ENCODE data around the gene ANKRD52. TPM values are rescaled to one million over a fixed set of nuclear protein-coding genes. Genes with fewer than 3 reads are reported as not detected.

Gene ANKRD52
- total and polyA plus RNA-seq, 4 donors: 5.4 to 13.6 (median 9.3) TPM

DNA sequence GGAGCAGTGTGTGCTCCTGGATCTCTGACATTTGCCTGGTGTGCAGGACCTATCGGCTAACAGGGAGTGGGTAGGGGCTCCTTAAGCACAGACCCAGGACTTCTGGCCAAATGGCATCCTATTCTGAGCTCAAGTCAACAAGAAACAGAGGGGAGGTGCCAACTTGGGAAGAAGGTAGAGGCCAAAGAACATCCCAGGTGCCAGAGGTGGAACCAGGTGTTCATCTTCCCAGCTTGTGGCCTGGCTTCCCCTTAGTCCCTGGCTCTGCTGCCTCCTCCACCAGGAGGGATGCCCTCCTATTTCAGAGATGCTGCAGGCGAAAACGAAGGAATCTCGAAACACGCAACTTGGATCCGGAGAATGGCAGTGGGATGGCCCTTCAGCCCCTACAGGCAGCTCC lies 22.1 kb downstream of the ANKRD52 start:
- H3K9ac ChIP-seq (ENCODE audit: low read depth in 1 of 2, low read length in 2 of 2): no peak overlapping the region
- no peaks in the 10 kb centered on the region for H3K27me3 ChIP-seq (ENCODE audit: control insufficient read depth in 4 of 4, insufficient read depth in 4 of 4, low read length in 3 of 4)
- no peak overlapping the region for H3K4me3 ChIP-seq (ENCODE audit: low read depth in 1 of 3, low read length in 3 of 3)
- TF ChIP-seq, protein P1, sequence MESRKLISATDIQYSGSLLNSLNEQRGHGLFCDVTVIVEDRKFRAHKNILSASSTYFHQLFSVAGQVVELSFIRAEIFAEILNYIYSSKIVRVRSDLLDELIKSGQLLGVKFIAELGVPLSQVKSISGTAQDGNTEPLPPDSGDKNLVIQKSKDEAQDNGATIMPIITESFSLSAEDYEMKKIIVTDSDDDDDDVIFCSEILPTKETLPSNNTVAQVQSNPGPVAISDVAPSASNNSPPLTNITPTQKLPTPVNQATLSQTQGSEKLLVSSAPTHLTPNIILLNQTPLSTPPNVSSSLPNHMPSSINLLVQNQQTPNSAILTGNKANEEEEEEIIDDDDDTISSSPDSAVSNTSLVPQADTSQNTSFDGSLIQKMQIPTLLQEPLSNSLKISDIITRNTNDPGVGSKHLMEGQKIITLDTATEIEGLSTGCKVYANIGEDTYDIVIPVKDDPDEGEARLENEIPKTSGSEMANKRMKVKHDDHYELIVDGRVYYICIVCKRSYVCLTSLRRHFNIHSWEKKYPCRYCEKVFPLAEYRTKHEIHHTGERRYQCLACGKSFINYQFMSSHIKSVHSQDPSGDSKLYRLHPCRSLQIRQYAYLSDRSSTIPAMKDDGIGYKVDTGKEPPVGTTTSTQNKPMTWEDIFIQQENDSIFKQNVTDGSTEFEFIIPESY (IDR thresholded peaks at IDR 0.05): no peak
- no peak for TF ChIP-seq HNF4A (conservative IDR thresholded peaks at IDR 0.05)
- no peak for TF ChIP-seq YY1 (IDR thresholded peaks at IDR 0.05)
- no peak for TF ChIP-seq NR2F2 (IDR thresholded peaks at IDR 0.05)
- TF ChIP-seq, protein P2, sequence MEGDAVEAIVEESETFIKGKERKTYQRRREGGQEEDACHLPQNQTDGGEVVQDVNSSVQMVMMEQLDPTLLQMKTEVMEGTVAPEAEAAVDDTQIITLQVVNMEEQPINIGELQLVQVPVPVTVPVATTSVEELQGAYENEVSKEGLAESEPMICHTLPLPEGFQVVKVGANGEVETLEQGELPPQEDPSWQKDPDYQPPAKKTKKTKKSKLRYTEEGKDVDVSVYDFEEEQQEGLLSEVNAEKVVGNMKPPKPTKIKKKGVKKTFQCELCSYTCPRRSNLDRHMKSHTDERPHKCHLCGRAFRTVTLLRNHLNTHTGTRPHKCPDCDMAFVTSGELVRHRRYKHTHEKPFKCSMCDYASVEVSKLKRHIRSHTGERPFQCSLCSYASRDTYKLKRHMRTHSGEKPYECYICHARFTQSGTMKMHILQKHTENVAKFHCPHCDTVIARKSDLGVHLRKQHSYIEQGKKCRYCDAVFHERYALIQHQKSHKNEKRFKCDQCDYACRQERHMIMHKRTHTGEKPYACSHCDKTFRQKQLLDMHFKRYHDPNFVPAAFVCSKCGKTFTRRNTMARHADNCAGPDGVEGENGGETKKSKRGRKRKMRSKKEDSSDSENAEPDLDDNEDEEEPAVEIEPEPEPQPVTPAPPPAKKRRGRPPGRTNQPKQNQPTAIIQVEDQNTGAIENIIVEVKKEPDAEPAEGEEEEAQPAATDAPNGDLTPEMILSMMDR (IDR thresholded peaks at IDR 0.05; ENCODE audit: low read depth, low read length, missing input control): no peak
- TF ChIP-seq, protein P3, sequence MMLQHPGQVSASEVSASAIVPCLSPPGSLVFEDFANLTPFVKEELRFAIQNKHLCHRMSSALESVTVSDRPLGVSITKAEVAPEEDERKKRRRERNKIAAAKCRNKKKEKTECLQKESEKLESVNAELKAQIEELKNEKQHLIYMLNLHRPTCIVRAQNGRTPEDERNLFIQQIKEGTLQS (IDR thresholded peaks at IDR 0.05): no peak
- TF ChIP-seq SP1 (IDR thresholded peaks at IDR 0.05): no peak
- no peak for TF ChIP-seq HNF4G (IDR thresholded peaks at IDR 0.05)
- TF ChIP-seq, protein P4, sequence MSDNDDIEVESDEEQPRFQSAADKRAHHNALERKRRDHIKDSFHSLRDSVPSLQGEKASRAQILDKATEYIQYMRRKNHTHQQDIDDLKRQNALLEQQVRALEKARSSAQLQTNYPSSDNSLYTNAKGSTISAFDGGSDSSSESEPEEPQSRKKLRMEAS (IDR thresholded peaks at IDR 0.05): no peak
- TF ChIP-seq RAD21 (IDR thresholded peaks at IDR 0.05): no peak
- no peak for TF ChIP-seq GABPA (IDR thresholded peaks at IDR 0.05 in 1 of 2, conservative IDR thresholded peaks at IDR 0.05 in 1 of 2)
- TF ChIP-seq, protein P5, sequence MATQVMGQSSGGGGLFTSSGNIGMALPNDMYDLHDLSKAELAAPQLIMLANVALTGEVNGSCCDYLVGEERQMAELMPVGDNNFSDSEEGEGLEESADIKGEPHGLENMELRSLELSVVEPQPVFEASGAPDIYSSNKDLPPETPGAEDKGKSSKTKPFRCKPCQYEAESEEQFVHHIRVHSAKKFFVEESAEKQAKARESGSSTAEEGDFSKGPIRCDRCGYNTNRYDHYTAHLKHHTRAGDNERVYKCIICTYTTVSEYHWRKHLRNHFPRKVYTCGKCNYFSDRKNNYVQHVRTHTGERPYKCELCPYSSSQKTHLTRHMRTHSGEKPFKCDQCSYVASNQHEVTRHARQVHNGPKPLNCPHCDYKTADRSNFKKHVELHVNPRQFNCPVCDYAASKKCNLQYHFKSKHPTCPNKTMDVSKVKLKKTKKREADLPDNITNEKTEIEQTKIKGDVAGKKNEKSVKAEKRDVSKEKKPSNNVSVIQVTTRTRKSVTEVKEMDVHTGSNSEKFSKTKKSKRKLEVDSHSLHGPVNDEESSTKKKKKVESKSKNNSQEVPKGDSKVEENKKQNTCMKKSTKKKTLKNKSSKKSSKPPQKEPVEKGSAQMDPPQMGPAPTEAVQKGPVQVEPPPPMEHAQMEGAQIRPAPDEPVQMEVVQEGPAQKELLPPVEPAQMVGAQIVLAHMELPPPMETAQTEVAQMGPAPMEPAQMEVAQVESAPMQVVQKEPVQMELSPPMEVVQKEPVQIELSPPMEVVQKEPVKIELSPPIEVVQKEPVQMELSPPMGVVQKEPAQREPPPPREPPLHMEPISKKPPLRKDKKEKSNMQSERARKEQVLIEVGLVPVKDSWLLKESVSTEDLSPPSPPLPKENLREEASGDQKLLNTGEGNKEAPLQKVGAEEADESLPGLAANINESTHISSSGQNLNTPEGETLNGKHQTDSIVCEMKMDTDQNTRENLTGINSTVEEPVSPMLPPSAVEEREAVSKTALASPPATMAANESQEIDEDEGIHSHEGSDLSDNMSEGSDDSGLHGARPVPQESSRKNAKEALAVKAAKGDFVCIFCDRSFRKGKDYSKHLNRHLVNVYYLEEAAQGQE (IDR thresholded peaks at IDR 0.05): no peak
- no peak for TF ChIP-seq FOXA2 (IDR thresholded peaks at IDR 0.05)
- no peak for TF ChIP-seq FOXA1 (IDR thresholded peaks at IDR 0.05)
- no peak for TF ChIP-seq JUND (IDR thresholded peaks at IDR 0.05)
- no peak for TF ChIP-seq TAF1 (conservative IDR thresholded peaks at IDR 0.05)
- no peak for TF ChIP-seq RXRA (IDR thresholded peaks at IDR 0.05)
- H3K9me3 ChIP-seq (ENCODE audit: control insufficient read depth in 4 of 4, low read length in 3 of 4): no peaks in the 10 kb centered on the region
- H3K4me1 ChIP-seq (ENCODE audit: control insufficient read depth in 4 of 4, insufficient read depth in 4 of 4, low read length in 3 of 4): peaks cover 0 to 24% (median 17%) of the 10 kb centered on the region in 4 donors
- DNase-seq (ENCODE audit: low spot score): no peak
- WGBS: 97% methylated on average over 6 of the region's 6 CpGs
- peaks cover 0 to 32% (median 7%) of the 10 kb centered on the region in 4 donors for H3K36me3 ChIP-seq (ENCODE audit: control insufficient read depth in 4 of 4, insufficient read depth in 3 of 4, low read depth in 1 of 4, low read length in 3 of 4)
- no peak overlapping the region for H3K27ac ChIP-seq (ENCODE audit: low read depth in 1 of 2, low read length in 2 of 2)

Measured in liver (tissue), 9 donors.